ENCODE measurements around the gene TLL2. TPM values are rescaled to one million over a fixed set of nuclear protein-coding genes. Genes with fewer than 3 reads are reported as not detected.

Gene TLL2
- total and polyA plus RNA-seq, 9 of the 15 experiments (the other 6 are each of a cell fraction or from before 2014, with no cell fraction given) = 0.09 TPM; not detected in 8

GRCh38 chr10:96462606-96463151, 51.0 kb downstream of the TLL2 start:
- H3K4me2 ChIP-seq (ENCODE audit: insufficient read depth, low read length) = no peak overlapping the region
- H3K27ac ChIP-seq (ENCODE audit: extremely low read depth, low read depth, low read length) = no peak overlapping the region
- no peaks in the 10 kb centered on the region for H3K79me2 ChIP-seq (ENCODE audit: control insufficient read depth, insufficient read depth, low read length)
- WGBS (ENCODE audit: insufficient coverage, low coverage, missing lambda C conversion rate) = 0% methylated on average over 6 of the region's 6 CpGs
- H3K9me1 ChIP-seq (ENCODE audit: control insufficient read depth, insufficient read depth, low read length) = no peaks in the 10 kb centered on the region
- in situ Hi-C loops (cut with MboI) = no loop called here
- peaks cover under 1 to 9% of the 10 kb centered on the region in 2 experiments; a peak in 3 of 5 replicates for H3K27me3 ChIP-seq (ENCODE audit: control insufficient read depth in 2 of 2, insufficient read depth in 2 of 2, low read length in 2 of 2)
- FAIRE-seq = no peak
- H3K36me3 ChIP-seq (ENCODE audit: control insufficient read depth, insufficient read depth, low read length) = no peaks in the 10 kb centered on the region
- ChIA-PET POLR2A (no interaction called here), CTCF (ENCODE audit: low intra/inter-chr PET ratio) (no interaction called here)
- H3K4me3 ChIP-seq = no peak overlapping the region
- no TSS peak for BruUV-seq (replicated peaks)
- H2AFZ ChIP-seq (ENCODE audit: low read depth, low read length) = no peak overlapping the region
- H3K9me3 ChIP-seq (replicated peaks; ENCODE audit: control insufficient read depth, insufficient read depth, low read depth, low read length) = no peaks in the 10 kb centered on the region
- H3K4me1 ChIP-seq (replicated peaks in 1 of 2; ENCODE audit: control insufficient read depth in 2 of 2, insufficient read depth in 2 of 2, low read length in 2 of 2) = no peaks in the 10 kb centered on the region
- intact Hi-C loops (cut with micrococcal nuclease) = no loop called here
- H3K9ac ChIP-seq (ENCODE audit: insufficient read depth in 1 of 2, low read depth in 2 of 2, low read length in 2 of 2) = no peak overlapping the region
- H4K20me1 ChIP-seq (replicated peaks; ENCODE audit: control insufficient read depth, insufficient read depth, low read length) = no peaks in the 10 kb centered on the region; the same call in 1 of the 2 replicates
- no peak for ATAC-seq
- no peak for DNase-seq (ENCODE audit: extremely low read depth in 1 of 4, low spot score in 3 of 4)
- TF ChIP-seq TAF15 (IDR thresholded peaks at IDR 0.05; ENCODE audit: low read depth, low read length) = no peak
- no peak for TF ChIP-seq MIER1 (IDR thresholded peaks at IDR 0.05; ENCODE audit: low read depth)
- TF ChIP-seq, protein P1, sequence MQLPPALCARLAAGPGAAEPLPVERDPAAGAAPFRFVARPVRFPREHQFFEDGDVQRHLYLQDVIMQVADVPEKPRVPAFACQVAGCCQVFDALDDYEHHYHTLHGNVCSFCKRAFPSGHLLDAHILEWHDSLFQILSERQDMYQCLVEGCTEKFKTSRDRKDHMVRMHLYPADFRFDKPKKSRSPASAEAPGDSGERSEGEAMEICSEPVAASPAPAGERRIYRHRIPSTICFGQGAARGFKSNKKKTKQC (CRISPR knock-in tag; IDR thresholded peaks at IDR 0.05) = no peak

GRCh38 chr10:96460316-96460715, 53.4 kb downstream of the TLL2 start:
- no peak overlapping the region for H3K4me2 ChIP-seq (ENCODE audit: insufficient read depth, low read length)
- FAIRE-seq (no peak), ATAC-seq (no peak), DNase-seq (ENCODE audit: extremely low read depth in 1 of 4, low spot score in 3 of 4) (no peak)
- H3K79me2 ChIP-seq (ENCODE audit: control insufficient read depth, insufficient read depth, low read length) = no peaks in the 10 kb centered on the region
- H4K20me1 ChIP-seq (replicated peaks; ENCODE audit: control insufficient read depth, insufficient read depth, low read length) = no peaks in the 10 kb centered on the region
- H3K36me3 ChIP-seq (ENCODE audit: control insufficient read depth, insufficient read depth, low read length) = no peaks in the 10 kb centered on the region
- no peak overlapping the region for H3K4me3 ChIP-seq
- H3K4me1 ChIP-seq (replicated peaks in 1 of 2; ENCODE audit: control insufficient read depth in 2 of 2, insufficient read depth in 2 of 2, low read length in 2 of 2) = no peaks in the 10 kb centered on the region
- WGBS (ENCODE audit: insufficient coverage, low coverage, missing lambda C conversion rate) = 0% methylated on average over 1 of the region's 3 CpGs
- no peaks in the 10 kb centered on the region for H3K9me3 ChIP-seq (replicated peaks; ENCODE audit: control insufficient read depth, insufficient read depth, low read depth, low read length)
- BruUV-seq (replicated peaks) = no TSS peak
- ChIA-PET CTCF (ENCODE audit: low intra/inter-chr PET ratio) (no interaction called here), POLR2A (no interaction called here)
- intact Hi-C loops (cut with micrococcal nuclease) = no loop called here
- H3K9me1 ChIP-seq (ENCODE audit: control insufficient read depth, insufficient read depth, low read length) = no peaks in the 10 kb centered on the region
- in situ Hi-C loops (cut with MboI) = no loop called here
- H3K9ac ChIP-seq (ENCODE audit: insufficient read depth in 1 of 2, low read depth in 2 of 2, low read length in 2 of 2) = no peak overlapping the region
- H3K27ac ChIP-seq (ENCODE audit: extremely low read depth, low read depth, low read length) = no peak overlapping the region
- no peak overlapping the region for H2AFZ ChIP-seq (ENCODE audit: low read depth, low read length)
- H3K27me3 ChIP-seq (ENCODE audit: control insufficient read depth in 2 of 2, insufficient read depth in 2 of 2, low read length in 2 of 2) = peaks cover 4 to 21% of the 10 kb centered on the region in 2 experiments; a peak in 4 of 5 replicates
- TF ChIP-seq SP2 (IDR thresholded peaks at IDR 0.05; ENCODE audit: extremely low read depth, low read depth, low read length, poor library complexity, severe bottlenecking) (no peak), STAT5A (IDR thresholded peaks at IDR 0.05; ENCODE audit: borderline replicate concordance, low read length) (no peak), PRDM10 (IDR thresholded peaks at IDR 0.05; ENCODE audit: partially characterized antibody) (no peak), ILK (tag; IDR thresholded peaks at IDR 0.05; ENCODE audit: borderline replicate concordance, low read depth) (no peak), HSF4 (CRISPR knock-in tag; IDR thresholded peaks at IDR 0.05; ENCODE audit: borderline replicate concordance) (no peak), ZNF41 (CRISPR knock-in tag; conservative IDR thresholded peaks at IDR 0.05) (no peak), SP1 (CRISPR knock-in tag; IDR thresholded peaks at IDR 0.05) (no peak), FOXM1 (IDR thresholded peaks at IDR 0.05; ENCODE audit: low read depth) (no peak), FOXM1 (CRISPR knock-in tag; IDR thresholded peaks at IDR 0.05; ENCODE audit: low read depth) (no peak), TAF7 (tag; IDR thresholded peaks at IDR 0.05) (no peak)

All from K562 (cell line).